NCI-H2107 treated with DMSO at 0.1 percent for 48 hours (cell line): ENCODE data around the gene HNRNPF.

Experiments used
- DNase-seq: peaks from one replicate; lab custom pipeline; 2025; ENCODE audit not compliant: unreplicated experiment; lab: John Stamatoyannopoulos, UW

The HNRNPF gene

GRCh38 chr10:43421519-43421918, 12.5 kb upstream of the HNRNPF start:
- DNase-seq: no peak

GRCh38 chr10:43421201-43421507, 12.2 kb upstream of the HNRNPF start:
- DNase-seq: no peak

DNA sequence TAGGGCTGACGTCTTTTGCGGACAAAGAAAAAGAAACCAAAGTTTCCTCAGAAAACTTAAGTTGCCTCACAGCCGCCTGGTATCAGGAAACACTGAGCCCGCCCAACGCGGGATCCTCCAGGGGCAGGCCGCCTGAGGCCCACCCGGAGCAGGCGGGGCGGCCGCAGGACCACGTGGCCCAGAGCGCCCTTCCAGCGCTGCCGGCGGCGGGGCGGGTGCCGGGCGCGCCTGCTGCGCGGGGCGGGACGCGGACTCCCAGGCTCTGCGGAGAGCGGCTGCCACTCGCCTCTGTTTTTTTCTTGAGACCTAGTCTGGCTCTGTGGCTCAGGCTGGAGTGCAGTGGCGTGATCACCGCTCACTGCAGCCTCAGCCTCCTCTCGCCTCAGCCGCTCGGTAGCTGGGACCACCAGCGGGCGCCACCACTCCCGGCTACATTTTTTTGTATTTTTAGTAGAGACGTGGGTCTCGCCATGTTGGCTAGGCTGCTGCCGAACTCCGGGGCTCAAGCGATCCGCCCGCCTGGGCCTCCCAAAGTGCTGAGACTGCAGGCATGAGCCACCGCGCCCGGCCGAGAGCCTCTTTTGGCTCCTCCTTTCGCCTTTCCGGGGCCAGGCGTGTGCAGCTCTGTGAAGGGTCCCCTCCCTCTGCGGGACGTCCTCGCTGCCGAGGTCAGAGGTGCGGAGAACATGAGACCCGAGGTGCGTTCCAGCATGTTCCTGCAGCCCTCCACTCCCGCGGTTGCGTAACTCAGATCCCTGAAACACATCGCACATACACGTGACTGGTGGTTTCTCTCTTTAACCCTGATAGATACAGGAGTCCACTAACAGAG, 11.6 kb upstream of the HNRNPF start:
- DNase-seq: peak; percentile 15

DNA sequence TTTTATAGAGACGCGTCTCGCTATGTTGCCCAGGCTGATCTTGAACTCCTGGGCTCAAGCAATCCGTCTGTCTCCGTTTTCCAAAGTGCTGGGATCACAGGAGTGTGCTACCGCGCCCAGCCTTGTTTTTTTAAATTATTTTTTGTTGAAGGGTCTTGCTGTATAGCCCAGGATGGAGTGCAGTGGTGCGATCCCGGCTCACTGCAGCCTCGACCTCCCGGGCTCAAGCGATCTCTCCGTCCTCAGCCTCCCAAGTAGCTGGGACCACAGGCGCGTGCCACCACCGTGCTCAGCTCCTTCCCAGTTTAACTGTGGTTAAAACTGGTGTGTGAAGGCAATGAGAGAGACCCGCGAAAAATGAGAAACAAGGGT, 11.0 kb upstream of the HNRNPF start:
- no peak for DNase-seq

DNA sequence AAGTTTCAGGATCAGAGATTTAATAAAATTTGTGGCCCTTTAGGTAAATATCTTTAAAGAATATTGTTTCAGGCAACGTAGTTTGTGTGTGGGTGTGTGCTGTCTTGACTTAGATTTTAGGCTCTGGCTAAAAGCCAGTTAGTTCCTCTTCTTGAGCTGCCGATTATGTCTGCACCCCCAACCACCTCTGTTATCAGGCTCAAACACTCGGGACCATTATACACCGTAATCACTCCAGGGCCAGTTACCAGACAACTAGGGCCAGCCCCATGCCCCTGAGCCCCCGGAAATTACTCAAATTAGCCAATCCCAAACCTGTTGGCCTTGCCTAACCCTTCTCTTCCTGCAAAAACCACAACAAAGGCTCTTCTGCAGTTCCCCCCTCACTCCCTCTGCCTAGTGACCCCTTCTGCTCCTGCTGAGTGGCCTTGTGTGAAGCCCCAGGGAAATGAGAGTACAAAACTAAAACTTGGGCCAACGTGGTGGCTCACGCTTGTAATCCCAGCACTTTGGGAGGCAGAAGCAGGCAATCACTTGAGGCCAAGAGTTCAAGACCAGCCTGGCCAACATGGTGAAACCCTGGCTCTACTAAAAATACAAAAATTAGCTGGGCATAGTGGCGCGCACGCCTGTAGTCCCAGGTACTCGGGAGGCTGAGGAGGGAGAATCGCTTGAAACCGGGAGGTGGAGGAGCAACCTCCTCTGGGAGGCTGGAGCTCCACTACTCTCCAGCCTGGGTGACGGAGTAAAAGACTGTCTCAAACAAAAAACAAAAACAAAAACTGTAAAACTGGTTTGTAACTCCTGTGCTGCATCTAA, 9.2 kb upstream of the HNRNPF start:
- no peak for DNase-seq

DNA sequence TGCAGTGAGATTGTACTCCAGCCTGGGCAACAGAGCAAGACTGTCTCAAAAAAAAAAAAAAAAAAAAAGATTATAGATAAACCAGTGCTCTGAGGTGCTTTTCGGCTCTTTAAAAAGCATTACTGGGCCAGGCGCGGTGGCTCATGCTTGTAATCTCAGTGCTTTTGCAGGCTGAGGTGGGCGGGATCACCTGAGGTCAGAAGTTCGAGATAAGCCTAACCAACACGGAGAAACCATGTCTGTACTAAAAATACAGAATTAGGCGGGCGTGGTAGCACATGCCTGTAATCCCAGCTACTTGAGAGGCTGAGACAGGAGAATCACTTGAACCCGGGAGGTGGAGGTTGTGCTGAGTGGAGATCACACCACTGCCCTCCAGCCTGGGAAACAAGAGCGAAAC, 6.6 kb upstream of the HNRNPF start:
- DNase-seq: no peak

GRCh38 chr10:43411536-43411935, 2.5 kb upstream of the HNRNPF start:
- no peak for DNase-seq

GRCh38 chr10:43410345-43410744, 1.4 kb upstream of the HNRNPF start:
- no peak for DNase-seq

GRCh38 chr10:43409385-43410109, 561 bp upstream of the HNRNPF start:
- no peak for DNase-seq

- no peak for DNase-seq
Measured at GRCh38 chr10:43408331-43408709, 666 bp downstream of the HNRNPF start.

DNA sequence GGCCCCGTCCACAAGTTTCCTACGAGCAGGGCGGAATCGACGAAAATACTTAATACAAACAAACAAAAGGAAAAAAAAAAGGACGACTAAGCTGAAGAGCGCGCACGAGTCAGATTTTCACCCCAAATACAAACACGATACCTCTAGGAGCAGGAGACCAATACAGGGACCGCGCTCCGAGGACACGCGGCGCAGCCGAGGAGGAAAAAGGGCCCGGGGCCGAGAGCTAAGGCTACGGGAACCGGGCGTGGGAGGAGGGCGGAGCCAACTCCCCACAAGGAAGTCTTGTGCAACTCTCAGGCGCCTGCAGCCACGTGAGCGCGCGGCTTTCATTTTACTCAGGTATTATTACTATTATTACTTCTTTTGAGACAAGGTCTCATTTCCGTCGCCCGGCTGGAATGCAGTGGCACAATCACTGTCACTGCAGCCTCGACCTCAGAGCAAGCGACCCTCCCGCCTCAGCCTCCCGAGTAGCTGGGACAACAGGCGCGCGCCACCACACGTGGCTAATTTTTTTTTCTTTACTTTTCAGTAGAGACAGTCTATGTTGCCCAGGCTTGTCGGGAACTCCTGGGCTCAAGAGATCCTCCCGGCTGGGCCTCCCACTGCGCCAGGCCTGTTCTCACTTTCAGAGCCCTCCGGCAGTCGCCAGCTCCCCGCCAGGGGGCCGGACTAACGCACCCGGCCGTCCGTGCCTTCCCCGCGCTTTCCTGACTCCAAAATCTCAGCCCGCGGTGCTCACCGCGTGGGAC, 1.2 kb downstream of the HNRNPF start:
- peak; percentile 32 for DNase-seq

DNA sequence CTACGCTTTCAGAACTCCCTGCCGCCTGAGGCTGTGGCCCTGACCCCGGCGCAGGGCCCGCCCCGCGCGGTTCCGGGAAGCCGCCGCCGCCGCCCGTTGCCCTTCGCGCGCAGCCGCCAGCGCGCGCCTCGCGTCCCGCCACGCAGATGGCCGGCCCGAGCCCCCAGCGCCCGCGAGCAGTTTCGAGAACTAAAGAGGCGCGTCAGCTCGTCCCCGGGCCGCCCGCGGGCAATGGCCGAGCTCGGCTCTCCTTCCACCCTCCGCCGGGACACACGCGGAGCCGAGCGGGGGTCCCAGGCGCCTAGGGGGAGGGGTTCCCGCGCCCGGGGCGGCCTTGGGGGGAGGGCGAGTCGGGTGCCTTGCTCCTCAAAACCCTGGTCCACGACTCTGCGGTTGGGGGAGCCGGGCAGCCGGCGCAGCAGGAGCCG, 1.8 kb downstream of the HNRNPF start:
- DNase-seq: no peak

DNA sequence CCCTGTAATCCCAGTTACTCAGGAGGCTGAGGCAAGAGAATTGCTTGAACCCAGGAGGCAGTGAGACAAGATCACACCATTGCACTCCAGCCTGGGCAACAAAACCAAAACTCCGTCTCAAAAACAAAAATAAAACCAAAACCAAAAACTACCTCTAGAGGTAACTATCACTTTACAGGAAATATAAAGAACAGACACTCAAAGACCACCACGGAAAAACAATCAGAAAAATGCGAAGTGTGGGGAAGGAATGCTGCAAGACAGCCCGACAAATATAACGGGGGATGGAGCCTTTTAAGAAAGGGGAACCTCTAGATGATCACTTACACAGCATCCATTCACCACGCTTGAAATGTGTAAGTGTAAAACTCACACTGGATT, 4.3 kb downstream of the HNRNPF start:
- no peak for DNase-seq

DNA sequence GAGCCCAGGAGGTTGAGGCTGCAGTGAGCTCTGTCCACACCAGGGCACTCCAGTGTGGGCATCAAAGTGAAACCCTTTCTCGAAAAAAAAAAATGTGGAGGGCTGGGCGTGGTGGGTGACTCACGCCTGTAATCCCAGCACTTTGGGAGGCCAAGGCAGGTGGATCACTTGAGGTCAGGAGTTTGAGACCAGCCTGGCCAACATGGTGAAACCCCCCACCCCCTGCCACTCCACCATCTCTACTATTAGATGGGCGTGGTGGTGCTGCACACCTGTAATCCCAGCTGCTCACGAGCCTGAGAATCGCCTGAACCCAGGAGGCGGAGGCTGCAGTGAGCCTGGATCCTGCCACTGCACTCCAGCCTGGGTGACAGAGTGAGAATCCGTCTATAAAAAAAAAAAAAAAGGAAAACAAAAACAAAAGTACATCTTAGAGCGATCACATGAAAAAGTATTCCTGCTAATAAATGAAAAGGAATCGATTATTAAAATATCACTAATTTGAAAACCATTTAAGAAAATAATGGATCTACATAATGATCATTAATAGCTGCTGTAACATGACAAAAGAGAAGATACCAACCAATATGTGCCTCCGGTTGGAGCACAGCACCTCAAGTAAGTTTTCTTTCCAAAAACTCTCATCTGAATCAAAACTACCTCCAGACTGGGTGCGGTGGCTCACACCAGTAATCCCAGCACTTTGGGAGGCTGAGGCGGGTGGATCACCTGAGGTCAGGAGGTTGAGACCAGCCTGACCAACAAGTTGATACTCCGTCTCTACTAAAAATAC, 4.9 kb downstream of the HNRNPF start:
- DNase-seq: no peak

GRCh38 chr10:43402880-43403452, 6.0 kb downstream of the HNRNPF start:
- no peak for DNase-seq

- DNase-seq: no peak
Measured at GRCh38 chr10:43402176-43402575, 6.8 kb downstream of the HNRNPF start.

- DNase-seq: no peak
Measured at GRCh38 chr10:43401627-43402026, 7.4 kb downstream of the HNRNPF start.

- DNase-seq: no peak
Measured at GRCh38 chr10:43399320-43400310, 9.4 kb downstream of the HNRNPF start.

DNA sequence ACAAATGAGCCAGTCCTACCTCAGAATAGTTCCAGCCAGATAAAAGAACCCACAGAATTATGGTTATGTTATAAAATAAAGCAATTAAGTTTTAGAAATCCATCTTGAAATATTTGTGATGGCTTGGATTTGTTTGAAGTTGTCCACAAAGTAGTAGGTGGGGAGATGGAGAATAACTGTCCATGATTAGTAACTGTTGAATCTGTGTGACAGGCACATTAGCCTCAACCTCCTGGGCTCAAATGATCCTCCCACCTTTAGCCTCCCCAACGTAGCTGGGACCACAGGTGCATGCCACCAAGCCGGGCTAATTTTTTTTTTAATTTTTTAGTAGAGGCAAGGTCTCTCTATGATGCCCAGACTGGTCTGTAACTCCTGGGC, 10.1 kb downstream of the HNRNPF start:
- no peak for DNase-seq
